ENCODE measurements around the gene CAND2.

DNA sequence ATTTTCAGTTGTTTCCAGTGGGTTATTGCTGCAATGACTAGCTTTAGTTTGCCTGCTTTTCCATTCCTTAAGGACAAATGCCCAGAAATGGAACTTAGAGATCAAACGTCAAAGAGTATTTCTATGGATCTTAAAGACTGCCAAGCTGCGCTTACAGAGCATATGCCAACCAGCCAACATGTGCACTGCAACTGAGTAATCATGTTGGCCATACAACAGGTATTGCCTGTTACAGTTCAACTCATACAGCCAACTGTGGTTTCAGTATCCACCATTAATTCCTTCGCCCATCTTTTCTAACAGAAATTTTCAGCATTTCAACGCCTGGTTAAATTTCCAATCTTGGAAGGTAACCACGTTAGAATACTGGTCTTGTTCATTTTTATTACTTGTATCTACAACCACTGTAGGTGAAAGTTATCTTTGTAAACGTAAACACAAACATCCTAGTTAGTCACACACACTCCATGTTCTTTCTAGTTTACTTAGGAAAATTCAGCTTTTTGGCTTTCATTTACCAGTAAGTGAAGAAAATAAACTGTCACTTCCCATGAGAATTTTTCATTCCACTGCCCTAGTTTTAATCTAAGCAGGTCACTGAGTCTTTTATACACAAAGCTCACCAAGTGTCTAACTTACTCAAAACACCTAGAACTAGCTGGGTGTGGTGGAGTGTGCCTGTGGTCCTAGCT lies 41.0 kb downstream of the CAND2 start:
- TF ChIP-seq EZH2 (IDR thresholded peaks at IDR 0.05; ENCODE audit: low read depth, unreplicated experiment) (no peak), POLR2AphosphoS5 (IDR thresholded peaks at IDR 0.05; ENCODE audit: low read depth) (no peak), ZNF114 (CRISPR knock-in tag; IDR thresholded peaks at IDR 0.05) (no peak), NANOG (IDR thresholded peaks at IDR 0.05; ENCODE audit: borderline replicate concordance) (no peak), EZH2phosphoT487 (IDR thresholded peaks at IDR 0.05; ENCODE audit: unreplicated experiment) (no peak), CREB1 (CRISPR knock-in tag; IDR thresholded peaks at IDR 0.05; ENCODE audit: low read depth) (no peak), ZNF331 (CRISPR knock-in tag; IDR thresholded peaks at IDR 0.05; ENCODE audit: low read depth) (no peak)
- TF ChIP-seq, protein P1, sequence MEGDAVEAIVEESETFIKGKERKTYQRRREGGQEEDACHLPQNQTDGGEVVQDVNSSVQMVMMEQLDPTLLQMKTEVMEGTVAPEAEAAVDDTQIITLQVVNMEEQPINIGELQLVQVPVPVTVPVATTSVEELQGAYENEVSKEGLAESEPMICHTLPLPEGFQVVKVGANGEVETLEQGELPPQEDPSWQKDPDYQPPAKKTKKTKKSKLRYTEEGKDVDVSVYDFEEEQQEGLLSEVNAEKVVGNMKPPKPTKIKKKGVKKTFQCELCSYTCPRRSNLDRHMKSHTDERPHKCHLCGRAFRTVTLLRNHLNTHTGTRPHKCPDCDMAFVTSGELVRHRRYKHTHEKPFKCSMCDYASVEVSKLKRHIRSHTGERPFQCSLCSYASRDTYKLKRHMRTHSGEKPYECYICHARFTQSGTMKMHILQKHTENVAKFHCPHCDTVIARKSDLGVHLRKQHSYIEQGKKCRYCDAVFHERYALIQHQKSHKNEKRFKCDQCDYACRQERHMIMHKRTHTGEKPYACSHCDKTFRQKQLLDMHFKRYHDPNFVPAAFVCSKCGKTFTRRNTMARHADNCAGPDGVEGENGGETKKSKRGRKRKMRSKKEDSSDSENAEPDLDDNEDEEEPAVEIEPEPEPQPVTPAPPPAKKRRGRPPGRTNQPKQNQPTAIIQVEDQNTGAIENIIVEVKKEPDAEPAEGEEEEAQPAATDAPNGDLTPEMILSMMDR (conservative IDR thresholded peaks at IDR 0.05; ENCODE audit: low read depth in 2 of 2), result no peak
- TF ChIP-seq, protein P2, sequence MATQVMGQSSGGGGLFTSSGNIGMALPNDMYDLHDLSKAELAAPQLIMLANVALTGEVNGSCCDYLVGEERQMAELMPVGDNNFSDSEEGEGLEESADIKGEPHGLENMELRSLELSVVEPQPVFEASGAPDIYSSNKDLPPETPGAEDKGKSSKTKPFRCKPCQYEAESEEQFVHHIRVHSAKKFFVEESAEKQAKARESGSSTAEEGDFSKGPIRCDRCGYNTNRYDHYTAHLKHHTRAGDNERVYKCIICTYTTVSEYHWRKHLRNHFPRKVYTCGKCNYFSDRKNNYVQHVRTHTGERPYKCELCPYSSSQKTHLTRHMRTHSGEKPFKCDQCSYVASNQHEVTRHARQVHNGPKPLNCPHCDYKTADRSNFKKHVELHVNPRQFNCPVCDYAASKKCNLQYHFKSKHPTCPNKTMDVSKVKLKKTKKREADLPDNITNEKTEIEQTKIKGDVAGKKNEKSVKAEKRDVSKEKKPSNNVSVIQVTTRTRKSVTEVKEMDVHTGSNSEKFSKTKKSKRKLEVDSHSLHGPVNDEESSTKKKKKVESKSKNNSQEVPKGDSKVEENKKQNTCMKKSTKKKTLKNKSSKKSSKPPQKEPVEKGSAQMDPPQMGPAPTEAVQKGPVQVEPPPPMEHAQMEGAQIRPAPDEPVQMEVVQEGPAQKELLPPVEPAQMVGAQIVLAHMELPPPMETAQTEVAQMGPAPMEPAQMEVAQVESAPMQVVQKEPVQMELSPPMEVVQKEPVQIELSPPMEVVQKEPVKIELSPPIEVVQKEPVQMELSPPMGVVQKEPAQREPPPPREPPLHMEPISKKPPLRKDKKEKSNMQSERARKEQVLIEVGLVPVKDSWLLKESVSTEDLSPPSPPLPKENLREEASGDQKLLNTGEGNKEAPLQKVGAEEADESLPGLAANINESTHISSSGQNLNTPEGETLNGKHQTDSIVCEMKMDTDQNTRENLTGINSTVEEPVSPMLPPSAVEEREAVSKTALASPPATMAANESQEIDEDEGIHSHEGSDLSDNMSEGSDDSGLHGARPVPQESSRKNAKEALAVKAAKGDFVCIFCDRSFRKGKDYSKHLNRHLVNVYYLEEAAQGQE (IDR thresholded peaks at IDR 0.05; ENCODE audit: unreplicated experiment), result no peak
